DOHH2 (cell line): Measurements from ENCODE around the gene FABP1.

ENCODE experiments used
- H3F3A ChIP-seq: fragments of 200-600 bp; sonication (generic), shearing (Covaris generic); 2 replicates; pipeline ENCODE4 v1.6.0; 2016; ENCODE audit warnings: antibody characterized with exemption, mild to moderate bottlenecking; ENCODE audit not compliant: control insufficient read depth, insufficient read depth
- H3K27ac ChIP-seq: fragments of 200-600 bp; sonication (generic); 2 replicates; pipeline ENCODE4 v1.5.1; 2014; ENCODE audit warnings: low read depth, mild to moderate bottlenecking, low read length, moderate library complexity
- H3K27me3 ChIP-seq: fragments of 200-600 bp; sonication (generic); 2 replicates; pipeline ENCODE4 v1.6.1; 2014; ENCODE audit warnings: mild to moderate bottlenecking, low read length, mixed read lengths; ENCODE audit not compliant: control insufficient read depth
- H3K36me3 ChIP-seq: fragments of 200-600 bp; sonication (generic); 2 replicates; pipeline ENCODE4 v1.6.1; 2014; ENCODE audit warnings: mild to moderate bottlenecking, low read length, moderate library complexity, mixed read lengths; ENCODE audit not compliant: control insufficient read depth
- H3K4me1 ChIP-seq: fragments of 200-600 bp; sonication (generic); 2 replicates; pipeline ENCODE4 v1.6.1; 2014; ENCODE audit warnings: mild to moderate bottlenecking, low read length, mixed read lengths; ENCODE audit not compliant: control insufficient read depth
- H3K4me2 ChIP-seq: fragments of 200-600 bp; sonication (generic); 2 replicates; pipeline ENCODE4 v1.6.0; 2014; ENCODE audit warnings: mild to moderate bottlenecking, low read length, moderate library complexity
- H3K4me3 ChIP-seq: fragments of 200-600 bp; sonication (generic); 2 replicates; pipeline ENCODE4 v1.5.1; 2014; ENCODE audit warnings: mild to moderate bottlenecking, low read length, mixed read lengths
- H3K79me2 ChIP-seq: fragments of 200-600 bp; sonication (generic); 2 replicates; pipeline ENCODE4 v1.6.1; 2014; ENCODE audit warnings: mild to moderate bottlenecking, low read length, mixed read lengths; ENCODE audit not compliant: control insufficient read depth
- H3K9me2 ChIP-seq: fragments of 200-600 bp; sonication (generic); replicated peaks from 2 replicates; pipeline ENCODE4 v1.6.1; 2014; ENCODE audit warnings: mild to moderate bottlenecking, low read length, mixed read lengths; ENCODE audit not compliant: control insufficient read depth
- H3K9me3 ChIP-seq: fragments of 200-600 bp; sonication (generic); 2 replicates; pipeline ENCODE4 v1.6.1; 2014; ENCODE audit warnings: antibody characterized with exemption, low read length, mixed read lengths; ENCODE audit not compliant: control insufficient read depth, insufficient read depth
- H4K20me1 ChIP-seq: fragments of 200-600 bp; sonication (generic); 2 replicates; pipeline ENCODE4 v1.6.0; 2014; ENCODE audit warnings: low read depth, mild to moderate bottlenecking, antibody characterized with exemption, low read length, moderate library complexity; ENCODE audit not compliant: control insufficient read depth, insufficient read depth
- EZH2phosphoT487 ChIP-seq: fragments of 200-600 bp; sonication (generic); IDR thresholded peaks from 2 replicates; pipeline ENCODE4 v1.6.1; 2017; ENCODE audit warnings: borderline replicate concordance, mild to moderate bottlenecking, antibody characterized with exemption, low read length, moderate library complexity, mixed read lengths
- TF ChIP-seq, protein P1 (sequence below): fragments of 200-600 bp; sonication (generic); IDR thresholded peaks from one replicate; pipeline ENCODE4 v1.5.1; 2014; ENCODE audit warnings: antibody characterized with exemption, mild to moderate bottlenecking, low read depth, low read length; ENCODE audit not compliant: poor library complexity, severe bottlenecking

The FABP1 gene

DNA sequence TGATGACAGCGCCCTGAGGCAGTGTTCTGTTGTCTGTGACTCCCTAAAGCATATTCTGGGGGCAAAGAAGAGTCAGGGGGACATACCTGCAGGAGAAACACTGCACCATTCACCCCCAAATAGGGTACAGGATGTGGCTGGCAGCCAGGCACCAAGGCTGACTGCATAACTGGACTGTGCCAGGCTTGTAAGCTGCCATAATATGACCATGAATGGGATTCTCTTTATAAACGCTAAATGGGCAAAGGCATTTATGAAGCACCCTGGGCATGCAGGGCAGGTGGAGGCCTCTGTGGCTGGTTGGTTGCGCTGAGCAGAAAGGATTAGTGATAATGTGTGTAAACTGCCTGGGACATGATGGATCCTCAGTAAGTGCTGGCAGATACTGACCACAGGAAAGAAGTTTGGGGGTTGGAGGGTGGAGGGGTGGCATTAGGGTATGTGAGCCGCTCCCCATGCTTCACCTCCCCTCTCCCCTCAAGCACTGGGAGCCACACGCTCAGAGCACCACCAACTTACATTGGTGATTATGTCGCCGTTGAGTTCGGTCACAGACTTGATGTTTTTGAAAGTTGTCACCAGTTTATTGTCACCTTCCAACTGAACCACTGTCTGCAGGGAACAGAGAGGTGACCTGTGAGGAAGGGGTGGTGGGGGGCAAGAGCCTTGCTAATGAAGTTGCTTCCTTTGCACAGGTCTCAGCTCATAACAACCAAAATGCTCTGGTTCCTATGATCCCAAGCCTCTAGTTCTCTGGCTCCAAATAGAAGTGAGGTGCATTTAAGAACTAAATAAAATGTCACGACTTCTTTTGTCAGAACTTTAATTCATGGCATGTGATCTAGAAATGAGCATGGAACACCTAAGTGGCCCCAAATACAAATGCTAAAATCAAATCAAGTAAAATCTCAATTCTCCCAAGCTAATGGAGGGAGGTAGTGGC, 3.6 kb downstream of the FABP1 start:
- no peaks in the 10 kb centered on the region for H3F3A ChIP-seq
- H3K27me3 ChIP-seq, result peaks cover 11% of the 10 kb centered on the region
- H3K9me3 ChIP-seq, result no peaks in the 10 kb centered on the region
- H4K20me1 ChIP-seq, result no peaks in the 10 kb centered on the region
- no peak overlapping the region for H3K27ac ChIP-seq
- no peaks in the 10 kb centered on the region for H3K9me2 ChIP-seq
- H3K4me3 ChIP-seq, result no peak overlapping the region
- TF ChIP-seq EZH2phosphoT487, result no peak
- no peak overlapping the region for H3K4me2 ChIP-seq
- no peaks in the 10 kb centered on the region for H3K79me2 ChIP-seq
- H3K4me1 ChIP-seq, result no peaks in the 10 kb centered on the region
- H3K36me3 ChIP-seq, result no peaks in the 10 kb centered on the region

DNA sequence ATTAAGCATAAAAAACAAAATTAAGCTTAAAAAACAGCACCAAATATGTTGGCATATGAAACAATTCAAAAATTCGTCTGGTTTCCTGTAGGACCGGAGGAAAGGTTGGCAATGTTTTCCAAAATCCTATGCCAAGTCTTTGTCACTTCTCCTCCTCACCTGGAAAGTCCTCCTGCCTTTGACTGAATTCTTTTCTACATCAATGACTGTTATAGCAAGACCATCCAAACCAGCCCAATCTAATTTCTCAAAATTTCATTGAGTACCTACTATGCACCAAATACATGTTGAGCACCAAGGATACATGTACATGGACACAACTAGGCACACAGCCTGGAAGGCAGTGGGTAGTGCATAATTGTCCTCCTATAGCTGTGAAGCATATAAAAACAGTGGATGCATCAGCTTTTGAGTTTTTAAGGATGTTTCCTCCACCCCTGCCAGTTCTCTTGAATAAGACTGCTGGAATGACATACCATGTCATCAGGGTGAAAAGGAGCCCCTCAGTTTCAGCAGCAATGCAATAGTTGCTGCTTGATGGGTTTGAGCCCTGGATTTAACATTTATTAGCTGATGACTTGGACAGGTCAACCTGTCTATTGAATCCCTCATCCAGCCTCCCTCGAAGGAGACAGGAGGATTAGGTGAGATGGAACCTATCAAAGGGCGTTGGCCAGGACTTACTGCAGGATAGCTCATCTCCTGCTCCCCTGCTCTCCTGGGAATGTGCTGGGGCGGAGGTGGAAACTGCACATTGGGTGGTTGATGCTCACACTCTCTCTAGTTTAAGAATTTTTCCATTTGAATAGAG, 4.5 kb downstream of the FABP1 start:
- Histone ChIP-seq H3F3A (no peaks in the 10 kb centered on the region), H3K4me1 (no peaks in the 10 kb centered on the region), H3K36me3 (no peaks in the 10 kb centered on the region), H3K79me2 (no peaks in the 10 kb centered on the region), H3K9me2 (no peaks in the 10 kb centered on the region), H3K9me3 (no peaks in the 10 kb centered on the region), H3K27ac (no peak overlapping the region), H3K4me2 (no peak overlapping the region), H4K20me1 (no peaks in the 10 kb centered on the region), H3K27me3 (peaks cover 14% of the 10 kb centered on the region), H3K4me3 (no peak overlapping the region)
- TF ChIP-seq, protein P1, sequence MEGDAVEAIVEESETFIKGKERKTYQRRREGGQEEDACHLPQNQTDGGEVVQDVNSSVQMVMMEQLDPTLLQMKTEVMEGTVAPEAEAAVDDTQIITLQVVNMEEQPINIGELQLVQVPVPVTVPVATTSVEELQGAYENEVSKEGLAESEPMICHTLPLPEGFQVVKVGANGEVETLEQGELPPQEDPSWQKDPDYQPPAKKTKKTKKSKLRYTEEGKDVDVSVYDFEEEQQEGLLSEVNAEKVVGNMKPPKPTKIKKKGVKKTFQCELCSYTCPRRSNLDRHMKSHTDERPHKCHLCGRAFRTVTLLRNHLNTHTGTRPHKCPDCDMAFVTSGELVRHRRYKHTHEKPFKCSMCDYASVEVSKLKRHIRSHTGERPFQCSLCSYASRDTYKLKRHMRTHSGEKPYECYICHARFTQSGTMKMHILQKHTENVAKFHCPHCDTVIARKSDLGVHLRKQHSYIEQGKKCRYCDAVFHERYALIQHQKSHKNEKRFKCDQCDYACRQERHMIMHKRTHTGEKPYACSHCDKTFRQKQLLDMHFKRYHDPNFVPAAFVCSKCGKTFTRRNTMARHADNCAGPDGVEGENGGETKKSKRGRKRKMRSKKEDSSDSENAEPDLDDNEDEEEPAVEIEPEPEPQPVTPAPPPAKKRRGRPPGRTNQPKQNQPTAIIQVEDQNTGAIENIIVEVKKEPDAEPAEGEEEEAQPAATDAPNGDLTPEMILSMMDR, result no peak
- no peak for TF ChIP-seq EZH2phosphoT487

DNA sequence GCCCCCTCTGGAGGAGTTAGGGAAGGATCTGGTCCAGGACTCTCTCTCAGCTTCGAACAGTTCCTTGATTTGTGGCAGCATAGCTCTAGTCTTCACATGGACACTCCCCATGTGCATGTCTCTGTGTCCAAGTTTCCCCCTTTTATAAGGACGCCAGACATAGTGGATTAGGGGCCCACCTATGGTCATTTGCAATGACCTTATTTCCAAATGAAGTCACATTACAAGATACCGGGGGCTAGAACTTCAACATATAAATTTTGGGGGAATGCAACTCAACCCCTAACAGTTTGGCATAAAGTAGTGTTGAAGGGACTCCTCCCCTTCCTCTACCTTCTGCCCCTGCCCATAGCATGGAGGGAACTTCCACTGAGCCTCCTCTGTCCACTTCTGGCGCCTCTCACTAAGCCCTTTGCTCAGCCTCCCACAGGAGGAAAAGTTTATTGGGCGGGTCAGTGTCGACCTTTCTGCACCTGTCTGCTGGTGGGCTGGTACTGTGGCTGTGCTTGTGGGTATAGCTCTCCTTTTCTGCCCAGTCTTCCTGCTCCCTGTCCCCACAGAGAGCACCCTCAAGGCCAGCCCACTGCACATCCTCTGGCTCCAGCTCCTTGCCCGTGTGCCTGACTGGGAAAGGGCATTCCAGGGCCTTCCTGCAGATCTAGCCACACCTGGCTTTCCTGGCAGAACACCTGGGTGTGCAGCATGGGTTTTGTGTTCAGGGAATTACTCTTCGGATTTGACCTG, 5.5 kb downstream of the FABP1 start:
- Histone ChIP-seq H3K36me3 (no peaks in the 10 kb centered on the region), H3K9me3 (no peaks in the 10 kb centered on the region), H3K27ac (no peak overlapping the region), H3K4me2 (no peak overlapping the region), H3F3A (no peaks in the 10 kb centered on the region), H3K79me2 (no peaks in the 10 kb centered on the region), H4K20me1 (no peaks in the 10 kb centered on the region), H3K9me2 (no peaks in the 10 kb centered on the region), H3K4me1 (no peaks in the 10 kb centered on the region), H3K4me3 (no peak overlapping the region), H3K27me3 (peaks cover 17% of the 10 kb centered on the region)
- TF ChIP-seq, protein P1, result no peak
- TF ChIP-seq EZH2phosphoT487, result no peak
